Hematopoietic multipotent progenitor cell treated with erythropoietin and hydrocortisone succinate and interleukin-3 and kit ligand, for 6 days (in vitro differentiated cells): ENCODE results near the gene SPEN.
"Not testable (repeated sequence)": the region's sequence is repeated elsewhere in the genome, so short reads cannot be mapped to it uniquely, and the experiment has no call there.

Experiments
- DNase-seq: peaks from one replicate; pipeline ENCODE4 v3.0.0-alpha.2; 2015

The SPEN gene

DNA sequence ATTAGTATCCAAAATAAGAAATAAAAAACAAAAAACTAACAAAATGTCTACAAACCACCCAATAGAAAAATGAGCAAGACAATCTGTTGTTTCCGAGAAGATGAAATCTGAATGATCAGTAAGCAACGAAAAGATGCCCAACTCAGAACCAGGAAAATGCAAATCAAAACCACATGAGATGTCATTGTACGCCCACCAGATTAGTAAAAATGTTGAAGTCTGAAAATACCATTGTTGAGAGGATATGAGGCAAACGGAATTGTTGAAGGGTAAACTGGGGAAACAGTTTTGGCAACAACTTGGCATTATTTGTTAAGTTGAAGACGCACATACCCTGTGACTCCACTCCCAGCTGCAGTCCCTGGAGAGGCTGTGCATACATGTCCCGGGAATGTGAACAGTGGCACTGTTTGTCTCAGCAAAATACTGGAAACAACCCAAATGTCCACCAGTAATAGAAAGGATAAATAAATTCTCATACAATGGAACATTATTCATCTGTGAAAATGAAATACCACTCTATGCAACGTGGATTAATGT, 117.8 kb downstream of the SPEN start:
- no peak for DNase-seq

DNA sequence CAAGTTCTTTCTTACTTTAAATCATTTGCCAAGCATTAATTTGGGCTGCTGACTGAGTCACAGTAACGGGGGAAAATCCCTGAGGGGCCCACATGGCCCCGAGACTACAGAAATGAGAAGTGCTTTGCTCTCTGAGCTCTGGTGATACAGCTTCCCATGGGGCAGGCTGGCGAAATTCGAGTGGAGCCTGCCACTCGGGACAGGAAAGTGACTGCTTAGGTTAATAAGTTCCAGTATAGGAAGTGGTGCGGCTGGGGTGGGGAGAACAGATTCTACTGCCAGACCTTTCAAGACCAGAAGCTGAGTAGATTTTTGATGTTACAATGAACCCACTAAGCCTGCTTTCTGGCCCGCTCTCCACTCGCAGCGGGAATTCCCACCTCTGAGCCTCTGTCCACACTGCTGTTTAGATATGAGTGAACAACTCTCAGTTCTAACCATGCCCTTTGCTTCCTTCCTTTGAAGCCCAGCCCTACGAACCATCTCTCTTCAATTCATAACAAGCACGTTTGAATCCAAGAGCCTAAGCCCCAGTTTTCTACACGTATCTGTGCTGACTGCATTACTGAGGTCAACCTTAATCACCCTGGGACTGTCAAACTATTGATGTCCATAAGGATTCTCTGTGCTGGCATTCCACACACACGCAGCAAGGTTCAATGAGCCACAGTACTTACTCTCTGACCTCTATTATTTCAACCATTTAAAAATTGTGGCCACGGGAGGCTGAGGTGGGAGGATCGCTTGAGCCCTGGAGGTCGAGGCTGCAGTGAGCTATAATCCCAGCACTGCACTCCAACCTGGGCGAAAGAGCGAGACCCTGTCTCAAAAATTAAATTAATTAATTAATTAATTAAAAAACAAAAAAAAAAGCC, 118.8 kb downstream of the SPEN start:
- DNase-seq: peak; percentile 19

DNA sequence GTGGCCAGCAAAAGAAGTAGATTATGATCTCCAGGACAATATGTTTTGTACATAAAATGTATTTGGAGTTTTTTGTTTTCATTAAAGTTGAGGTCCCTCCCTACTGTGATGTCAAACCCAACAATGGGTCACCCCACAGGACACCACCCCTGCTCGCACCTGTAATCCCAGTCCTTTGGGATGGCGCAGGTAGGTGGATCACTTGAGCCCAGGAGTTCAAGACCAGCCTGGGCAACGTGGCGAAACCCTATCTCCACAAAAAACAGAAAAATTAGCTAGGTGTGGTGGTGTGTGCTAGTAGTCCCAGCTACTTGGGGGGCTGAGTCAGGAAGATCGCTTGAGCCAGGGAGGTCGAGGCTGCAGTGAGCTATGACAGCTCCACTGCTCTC, 119.4 kb downstream of the SPEN start:
- DNase-seq: no peak

DNA sequence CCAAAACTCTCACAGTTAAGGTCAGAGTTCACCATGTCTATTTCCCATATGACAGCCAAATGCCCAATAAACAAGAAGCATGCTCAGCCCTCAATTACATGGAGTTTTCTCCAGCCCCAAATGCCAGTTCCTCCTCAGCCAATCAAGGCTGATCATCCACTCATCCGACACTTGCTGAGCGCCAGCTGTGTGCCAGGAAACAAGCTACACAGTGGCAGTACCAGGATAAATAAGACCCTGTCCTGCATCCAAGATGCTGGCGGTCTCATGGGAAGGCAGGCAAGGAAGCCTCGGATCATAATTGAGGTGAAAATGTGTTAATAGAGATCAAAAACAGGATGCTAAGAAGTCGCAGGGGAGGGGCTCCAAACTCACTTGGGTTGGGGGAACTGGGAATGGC, 120.7 kb downstream of the SPEN start:
- no peak for DNase-seq

DNA sequence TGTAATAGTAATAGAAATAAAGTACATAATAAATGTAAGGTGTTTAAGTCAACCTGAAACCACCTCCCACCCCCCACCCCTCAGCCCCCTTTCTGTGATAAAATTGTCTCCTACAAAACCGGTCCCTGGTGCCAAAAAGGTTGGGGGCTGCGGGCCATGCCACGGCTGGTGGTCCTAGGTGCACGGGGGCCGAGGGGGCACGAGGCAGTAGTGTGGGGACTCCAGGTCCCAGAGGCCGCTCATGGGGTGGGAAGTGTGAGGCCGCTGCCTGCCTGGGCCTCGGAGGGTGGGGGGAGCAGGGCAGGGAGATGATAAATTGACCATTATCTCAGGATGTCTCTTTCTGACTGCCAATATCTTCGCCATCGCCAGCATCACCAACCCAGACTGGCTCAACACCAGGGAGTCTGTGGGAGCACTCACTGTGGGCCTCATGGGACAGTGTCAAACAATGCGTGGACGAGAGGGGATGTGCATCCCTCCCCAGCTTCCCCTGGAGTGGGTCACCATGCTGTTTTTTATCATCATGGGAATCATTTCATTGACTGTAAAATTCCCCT, 121.9 kb downstream of the SPEN start:
- no peak for DNase-seq

DNA sequence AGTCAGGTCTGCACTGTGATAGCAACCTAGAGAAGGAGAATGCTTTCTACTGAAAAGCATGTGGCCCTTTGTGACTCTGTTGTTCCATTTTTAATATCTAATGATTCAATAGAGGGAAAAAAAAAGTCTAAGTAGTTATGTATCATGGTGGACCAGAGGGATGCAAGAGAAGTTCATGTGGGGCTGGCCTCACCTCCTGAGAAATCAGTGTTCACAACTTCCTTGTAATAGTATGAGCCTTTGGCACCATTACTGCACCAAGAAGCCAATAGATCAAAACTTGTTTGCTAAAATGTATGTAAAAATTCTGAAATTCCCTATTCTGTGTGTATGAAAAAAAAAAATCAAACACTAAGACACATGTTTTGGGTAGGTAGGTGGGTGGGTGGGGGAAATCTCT, 123.4 kb downstream of the SPEN start:
- DNase-seq: no peak

DNA sequence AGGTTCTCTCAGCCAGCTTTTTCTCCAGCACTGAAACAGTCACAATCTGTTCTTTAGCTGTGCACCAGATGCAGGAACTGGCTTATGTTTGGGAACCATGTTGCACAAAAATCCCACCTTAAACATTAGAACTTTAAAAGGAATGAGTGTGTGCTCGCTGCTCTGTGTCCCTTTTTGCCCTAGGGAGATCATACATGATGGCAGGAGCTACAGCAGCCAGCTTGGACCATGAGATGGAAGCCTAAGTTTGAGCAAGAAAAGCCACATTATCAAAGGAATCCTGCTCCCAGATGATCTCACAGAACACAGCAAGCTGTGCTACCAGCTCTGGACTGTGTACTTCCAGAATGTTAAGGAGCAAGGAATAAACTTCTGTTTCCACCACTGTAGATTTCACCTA, 124.9 kb downstream of the SPEN start:
- DNase-seq: no peak

- no peak for DNase-seq
Measured at GRCh38 chr1:15973772-15974171, 126.3 kb downstream of the SPEN start.

DNA sequence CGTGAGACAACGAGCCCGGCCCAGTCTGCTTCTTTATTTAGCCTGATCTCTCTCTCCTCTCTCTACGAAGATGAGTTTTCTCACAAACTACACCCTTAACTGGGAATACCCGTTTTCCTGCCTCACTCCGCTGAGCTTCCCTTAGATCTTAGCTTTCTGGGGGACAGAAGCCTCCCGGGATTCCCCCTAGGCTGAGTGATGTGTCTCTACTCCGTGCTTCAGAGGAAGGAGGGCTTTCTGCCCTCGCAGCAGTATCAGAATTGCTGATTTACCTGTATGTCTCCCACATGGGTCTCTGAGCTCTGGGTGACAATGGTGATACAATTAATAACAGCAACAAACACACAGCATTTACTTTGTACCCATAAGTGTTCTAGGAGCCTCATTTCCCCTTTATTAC, 127.3 kb downstream of the SPEN start:
- DNase-seq: no peak

- peak; percentile 78 for DNase-seq
Measured at GRCh38 chr1:15975358-15975804, 127.9 kb downstream of the SPEN start.

DNA sequence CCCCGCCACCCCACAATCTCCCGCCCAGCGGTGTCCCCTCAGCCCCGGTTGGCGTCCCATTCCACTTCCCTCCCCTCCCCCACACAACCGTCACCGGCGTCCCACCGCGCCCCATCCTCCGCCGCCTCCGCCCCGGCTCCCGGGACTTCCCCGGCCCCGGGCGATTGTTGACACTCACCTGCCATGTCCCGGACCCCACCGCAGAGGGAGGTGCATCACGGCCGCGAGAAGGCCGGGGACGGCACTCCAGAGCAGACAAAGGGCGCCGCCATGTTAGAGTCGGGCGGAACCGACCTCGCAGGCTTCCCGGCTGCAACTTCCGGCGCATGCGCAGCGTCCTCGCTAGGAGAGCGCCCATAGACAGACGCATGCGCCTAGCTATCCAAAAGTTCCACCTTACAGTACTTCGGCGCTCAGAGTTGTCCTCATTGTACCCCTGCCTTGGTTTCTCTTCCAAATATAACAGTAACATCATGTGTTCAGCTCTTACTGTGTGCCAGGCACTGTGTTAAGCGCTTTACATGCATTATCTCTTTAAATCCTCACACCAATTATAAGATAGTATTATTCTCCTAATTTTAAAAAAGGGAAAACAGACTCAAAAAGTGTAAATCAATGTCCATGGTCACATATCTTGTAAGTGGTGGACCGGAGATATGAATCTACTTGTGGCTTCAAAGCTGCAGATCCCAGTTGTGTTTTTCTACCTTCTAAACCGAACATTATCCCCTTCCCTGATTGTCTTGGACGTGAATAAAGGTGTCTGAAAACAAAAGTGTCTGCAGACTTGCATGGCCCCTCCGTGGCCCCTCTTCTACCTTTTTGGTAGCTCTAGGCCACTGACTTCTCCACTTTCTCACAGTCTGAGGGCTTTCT, 128.5 kb downstream of the SPEN start, which contains the start of gene ZBTB17:
Gene ZBTB17 (minus strand): TSS at position 297 of the 876 bp plus-strand sequence. CDS start 27,606 bp downstream, outside the sequence.
- peak; percentile 98 for DNase-seq

GRCh38 chr1:15977947-15978346, 130.4 kb downstream of the SPEN start:
- not testable (repeated sequence) for DNase-seq

DNA sequence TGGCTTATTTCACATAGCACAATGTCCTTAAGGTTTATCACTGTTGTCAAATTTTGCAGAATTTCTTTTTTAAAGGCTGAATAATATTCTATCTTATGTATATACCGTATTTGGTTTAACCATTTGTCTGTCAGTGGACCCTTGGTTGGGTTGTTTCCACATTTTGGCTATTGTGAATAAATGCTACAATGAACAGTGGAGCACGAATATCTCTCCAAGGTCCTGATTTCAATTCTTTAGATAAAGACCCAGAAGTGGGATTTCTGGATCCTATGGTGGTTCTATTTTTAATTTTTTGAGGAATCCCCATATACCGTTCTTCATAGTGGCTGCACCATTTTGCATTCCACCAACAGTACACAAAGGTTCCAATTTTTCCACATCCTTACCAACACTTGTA, 134.2 kb downstream of the SPEN start:
- no peak for DNase-seq

DNA sequence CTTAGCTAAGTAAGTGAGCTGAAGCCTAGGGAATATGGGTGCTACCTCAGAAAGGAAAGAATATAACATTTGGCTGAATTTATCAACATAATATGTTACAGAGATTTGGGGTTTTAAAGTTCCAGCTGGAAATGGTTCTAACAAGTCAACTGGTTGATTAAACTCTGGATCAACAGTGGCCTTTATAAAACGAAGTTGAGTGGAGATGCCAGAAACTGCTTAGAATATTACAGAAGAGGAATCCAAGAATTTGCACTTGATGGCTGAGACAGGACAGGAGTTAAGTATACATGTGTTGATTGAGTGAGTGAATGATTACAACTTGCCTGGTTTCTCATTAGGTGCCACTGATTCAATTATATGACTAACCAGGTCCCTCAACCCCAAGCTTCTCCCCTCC, 135.8 kb downstream of the SPEN start:
- DNase-seq: no peak

GRCh38 chr1:15985611-15986297, 138.2 kb downstream of the SPEN start:
- no peak for DNase-seq

GRCh38 chr1:15988856-15989736, 141.6 kb downstream of the SPEN start:
- no peak for DNase-seq

GRCh38 chr1:15989776-15990175, 142.3 kb downstream of the SPEN start:
- DNase-seq: no peak
